ENCODE results near the gene ASB3. TPM values are rescaled to one million over a fixed set of nuclear protein-coding genes. Genes with fewer than 3 reads are reported as not detected.

The ASB3 gene
- polyA plus RNA-seq, 3 donors: 6.7 to 14.9 (median 8.1) TPM

GRCh38 chr2:53641290-53641689 is 145.5 kb downstream of the ASB3 start:
- Histone ChIP-seq H3K27ac (ENCODE audit: low read depth in 1 of 2, low read length in 2 of 2) (no peak overlapping the region), H3K36me3 (replicated peaks in 1 of 2; ENCODE audit: control insufficient read depth in 1 of 2, insufficient read depth in 2 of 2, low read length in 2 of 2) (no peaks in the 10 kb centered on the region), H3K4me3 (replicated peaks in 1 of 3; ENCODE audit: low read depth in 2 of 3, low read length in 3 of 3) (no peak overlapping the region), H3K9me3 (replicated peaks in 1 of 2; ENCODE audit: control insufficient read depth in 1 of 2, insufficient read depth in 1 of 2, low read length in 2 of 2) (peaks cover 0 to 4% of the 10 kb centered on the region in 2 donors), H3K27me3 (ENCODE audit: control insufficient read depth in 2 of 2, insufficient read depth in 2 of 2, low read length in 2 of 2) (no peaks in the 10 kb centered on the region), H3K4me2 (replicated peaks; ENCODE audit: extremely low read depth, low read length, poor library complexity, severe bottlenecking) (no peak overlapping the region), H3K79me2 (ENCODE audit: insufficient read depth, low read length) (no peaks in the 10 kb centered on the region), H3K4me1 (ENCODE audit: control insufficient read depth in 1 of 2, insufficient read depth in 2 of 2, low read length in 2 of 2) (no peaks in the 10 kb centered on the region), H4K20me1 (ENCODE audit: insufficient read depth, low read length) (no peaks in the 10 kb centered on the region), H2AFZ (ENCODE audit: insufficient read depth, low read depth, low read length, poor library complexity, severe bottlenecking) (no peak overlapping the region), H3K9ac (ENCODE audit: insufficient read depth, low read length, poor library complexity, severe bottlenecking) (no peak overlapping the region)
- no peak for DNase-seq
- H3K36me3 Mint-ChIP-seq: no peaks in the 10 kb centered on the region
- 93% methylated on average over 4 of the region's 7 CpGs for WGBS (ENCODE audit: insufficient coverage)
- no peak overlapping the region for H3K4me3 Mint-ChIP-seq
- peaks cover 0 to 7% (median 4%) of the 10 kb centered on the region in 7 donors for H3K9me3 Mint-ChIP-seq
- intact Hi-C loops (cut with micrococcal nuclease): no loop called here
- peaks cover 0 to 6% (median 2%) of the 10 kb centered on the region in 3 donors for H3K27me3 Mint-ChIP-seq (ENCODE audit: low read depth in 3 of 3)
- no peak for TF ChIP-seq CTCF (IDR thresholded peaks at IDR 0.05)
- H3K4me1 Mint-ChIP-seq: no peaks in the 10 kb centered on the region
- H3K27ac Mint-ChIP-seq: no peak overlapping the region

DNA sequence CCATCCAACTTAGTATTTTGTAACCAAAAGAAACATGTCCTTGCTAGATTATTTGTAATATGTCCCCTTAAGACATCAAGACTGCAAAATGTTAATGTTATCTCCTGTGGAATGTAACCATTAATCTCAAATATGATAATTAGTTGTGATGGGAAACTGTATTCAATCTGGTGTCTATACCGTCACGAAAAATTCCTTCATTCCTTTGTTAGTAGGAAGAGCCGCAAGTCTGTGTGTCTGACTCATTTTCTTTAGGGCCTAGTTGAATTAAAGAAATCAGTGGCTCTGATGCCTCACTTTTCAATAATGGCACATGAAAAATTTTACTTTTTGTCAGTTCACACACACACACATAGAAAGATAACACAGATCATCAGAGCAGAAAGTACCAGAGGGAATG is 146.3 kb downstream of the ASB3 start:
- peaks cover 0 to 4% of the 10 kb centered on the region in 2 donors for H3K9me3 ChIP-seq (replicated peaks in 1 of 2; ENCODE audit: control insufficient read depth in 1 of 2, insufficient read depth in 1 of 2, low read length in 2 of 2)
- H3K27ac ChIP-seq (ENCODE audit: low read depth in 1 of 2, low read length in 2 of 2): no peak overlapping the region
- no peak overlapping the region for H3K9ac ChIP-seq (ENCODE audit: insufficient read depth, low read length, poor library complexity, severe bottlenecking)
- H3K4me2 ChIP-seq (replicated peaks; ENCODE audit: extremely low read depth, low read length, poor library complexity, severe bottlenecking): no peak overlapping the region
- H2AFZ ChIP-seq (ENCODE audit: insufficient read depth, low read depth, low read length, poor library complexity, severe bottlenecking): no peak overlapping the region
- DNase-seq: no peak
- intact Hi-C loops (cut with micrococcal nuclease): no loop called here
- no peaks in the 10 kb centered on the region for H4K20me1 ChIP-seq (ENCODE audit: insufficient read depth, low read length)
- TF ChIP-seq CTCF (IDR thresholded peaks at IDR 0.05): no peak
- H3K27ac Mint-ChIP-seq: no peak overlapping the region
- peaks cover 0 to 7% (median 3%) of the 10 kb centered on the region in 7 donors for H3K9me3 Mint-ChIP-seq
- no peaks in the 10 kb centered on the region for H3K27me3 ChIP-seq (ENCODE audit: control insufficient read depth in 2 of 2, insufficient read depth in 2 of 2, low read length in 2 of 2)
- H3K79me2 ChIP-seq (ENCODE audit: insufficient read depth, low read length): no peaks in the 10 kb centered on the region
- peaks cover 0 to 6% (median 2%) of the 10 kb centered on the region in 3 donors for H3K27me3 Mint-ChIP-seq (ENCODE audit: low read depth in 3 of 3)
- no CpG with 5 or more reads among the region's 3 CpGs for WGBS (ENCODE audit: insufficient coverage)
- H3K36me3 ChIP-seq (replicated peaks in 1 of 2; ENCODE audit: control insufficient read depth in 1 of 2, insufficient read depth in 2 of 2, low read length in 2 of 2): no peaks in the 10 kb centered on the region
- H3K4me3 ChIP-seq (replicated peaks in 1 of 3; ENCODE audit: low read depth in 2 of 3, low read length in 3 of 3): no peak overlapping the region
- H3K36me3 Mint-ChIP-seq: no peaks in the 10 kb centered on the region
- no peak overlapping the region for H3K4me3 Mint-ChIP-seq
- no peaks in the 10 kb centered on the region for H3K4me1 ChIP-seq (ENCODE audit: control insufficient read depth in 1 of 2, insufficient read depth in 2 of 2, low read length in 2 of 2)
- no peaks in the 10 kb centered on the region for H3K4me1 Mint-ChIP-seq

Data from CD14-positive monocyte (primary cell).